C4-2B (cell line): ENCODE results near the gene SYNGR4.

ENCODE experiments used
- ZFX ChIP-seq: fragments of 450-650 bp; IDR thresholded peaks from 2 replicates; pipeline ENCODE4 v1.6.1; 2017
- TF ChIP-seq, protein P1 (sequence below): fragments of 450-650 bp; conservative IDR thresholded peaks from 2 replicates; pipeline ENCODE4 v1.5.1; 2017; ENCODE audit warnings: mild to moderate bottlenecking

DNA sequence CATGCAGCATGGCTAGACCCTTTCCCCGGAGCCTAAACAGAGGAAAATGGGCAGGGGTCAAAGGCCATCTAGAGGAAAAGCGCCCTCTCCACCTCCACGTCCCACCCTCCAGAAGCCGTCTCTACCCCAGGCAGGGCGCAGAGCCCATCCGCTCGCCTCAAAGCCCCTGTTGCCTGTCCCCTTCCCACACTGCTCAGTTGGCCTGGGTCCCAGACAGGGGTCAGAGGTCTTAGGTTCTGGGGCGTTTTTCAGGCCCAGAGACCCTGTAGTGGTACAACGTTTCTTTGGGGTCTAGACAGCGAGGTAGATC, 712 bp upstream of the SYNGR4 start:
- TF ChIP-seq, protein P1, sequence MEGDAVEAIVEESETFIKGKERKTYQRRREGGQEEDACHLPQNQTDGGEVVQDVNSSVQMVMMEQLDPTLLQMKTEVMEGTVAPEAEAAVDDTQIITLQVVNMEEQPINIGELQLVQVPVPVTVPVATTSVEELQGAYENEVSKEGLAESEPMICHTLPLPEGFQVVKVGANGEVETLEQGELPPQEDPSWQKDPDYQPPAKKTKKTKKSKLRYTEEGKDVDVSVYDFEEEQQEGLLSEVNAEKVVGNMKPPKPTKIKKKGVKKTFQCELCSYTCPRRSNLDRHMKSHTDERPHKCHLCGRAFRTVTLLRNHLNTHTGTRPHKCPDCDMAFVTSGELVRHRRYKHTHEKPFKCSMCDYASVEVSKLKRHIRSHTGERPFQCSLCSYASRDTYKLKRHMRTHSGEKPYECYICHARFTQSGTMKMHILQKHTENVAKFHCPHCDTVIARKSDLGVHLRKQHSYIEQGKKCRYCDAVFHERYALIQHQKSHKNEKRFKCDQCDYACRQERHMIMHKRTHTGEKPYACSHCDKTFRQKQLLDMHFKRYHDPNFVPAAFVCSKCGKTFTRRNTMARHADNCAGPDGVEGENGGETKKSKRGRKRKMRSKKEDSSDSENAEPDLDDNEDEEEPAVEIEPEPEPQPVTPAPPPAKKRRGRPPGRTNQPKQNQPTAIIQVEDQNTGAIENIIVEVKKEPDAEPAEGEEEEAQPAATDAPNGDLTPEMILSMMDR = no peak
- peak; percentile 4; the same call in 1 of the 2 replicates for TF ChIP-seq ZFX
